22Rv1 (cell line): ENCODE data around the gene SEPTIN1.

Experiments used
- CTCF ChIP-seq: fragments of 450-650 bp; IDR thresholded peaks from 2 replicates; pipeline ENCODE4 v1.5.1; 2017; ENCODE audit warnings: mild to moderate bottlenecking
- ZFX ChIP-seq: fragments of 450-650 bp; IDR thresholded peaks from 2 replicates; pipeline ENCODE4 v1.6.1; 2017; ENCODE audit warnings: antibody characterized with exemption, borderline replicate concordance

- TF ChIP-seq CTCF (no peak), ZFX (no peak)
Measured at GRCh38 chr16:30346286-30346685, 36.1 kb downstream of the SEPTIN1 start.
